HEK293T (cell line): ENCODE measurements around the gene CELF2.

Experiments used
- FOXA1 ChIP-seq: fragments of 450-650 bp; IDR thresholded peaks from 2 replicates; pipeline ENCODE4 v1.6.1; 2016; ENCODE audit warnings: mild to moderate bottlenecking
- FOXK2 ChIP-seq: fragments of 450-650 bp; IDR thresholded peaks from 2 replicates; pipeline ENCODE4 v1.6.1; 2016; ENCODE audit warnings: mild to moderate bottlenecking
- FOXM1 ChIP-seq: fragments of 450-650 bp; IDR thresholded peaks from 2 replicates; pipeline ENCODE4 v1.6.1; 2017; ENCODE audit warnings: mild to moderate bottlenecking, borderline replicate concordance
- NFRKB ChIP-seq: fragments of 450-650 bp; IDR thresholded peaks from 2 replicates; pipeline ENCODE4 v1.6.1; 2016; ENCODE audit warnings: mild to moderate bottlenecking, moderate library complexity
- SP1 ChIP-seq: fragments of 450-650 bp; IDR thresholded peaks from 2 replicates; pipeline ENCODE4 v1.6.1; 2017
- ZNF384 ChIP-seq: fragments of 450-650 bp; IDR thresholded peaks from 2 replicates; pipeline ENCODE4 v1.6.1; 2016

GRCh38 chr10:11255796-11256444, 238.2 kb downstream of the CELF2 start:
- TF ChIP-seq ZNF384, result no peak
- no peak for TF ChIP-seq FOXK2
- no peak for TF ChIP-seq FOXM1
- TF ChIP-seq NFRKB, result no peak
- TF ChIP-seq FOXA1, result no peak
- TF ChIP-seq SP1, result no peak
